Measurements from ENCODE around the gene PCSK2. TPM values are rescaled to one million over a fixed set of nuclear protein-coding genes. Genes with fewer than 3 reads are reported as not detected.

The PCSK2 gene
- total and polyA plus RNA-seq, 2 donors (not counting 3 experiments of a cell fraction or from before 2014, with no cell fraction given) = not detected

DNA sequence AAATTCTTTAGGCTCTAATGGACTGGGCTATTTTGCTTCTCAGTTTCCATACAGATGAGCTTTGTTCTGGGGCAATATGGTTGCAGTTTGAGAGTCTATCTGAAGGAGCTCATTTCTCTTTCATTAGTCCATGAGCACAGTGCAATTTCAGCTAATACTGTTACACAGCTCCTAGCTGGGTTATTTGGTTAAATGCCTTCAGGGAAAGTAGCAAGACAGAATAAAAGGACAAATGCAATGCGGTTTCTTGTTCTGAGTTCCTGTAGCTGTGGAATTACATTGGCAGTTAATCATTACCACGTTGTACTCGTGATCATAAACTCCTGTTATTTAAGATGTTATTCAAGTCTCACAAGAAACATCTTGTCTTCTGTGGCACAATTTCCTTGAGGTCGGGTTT, 176.6 kb downstream of the PCSK2 start:
- no peaks in the 10 kb centered on the region for H3K9me3 ChIP-seq (replicated peaks; ENCODE audit: control insufficient read depth, insufficient read depth, low read length)
- no peak overlapping the region for H2AFZ ChIP-seq (ENCODE audit: low read depth, low read length)
- FAIRE-seq (no peak), DNase-seq (ENCODE audit: low read depth, low spot score) (no peak)
- H3K79me2 ChIP-seq (ENCODE audit: control insufficient read depth, insufficient read depth, low read length) = no peaks in the 10 kb centered on the region
- no peak overlapping the region for H3K4me3 ChIP-seq (replicated peaks in 1 of 3; ENCODE audit: insufficient read depth in 1 of 3, low read depth in 1 of 3, low read length in 3 of 3)
- ChIA-PET CTCF (no interaction called here), POLR2A (no interaction called here)
- TF ChIP-seq POLR2A (IDR thresholded peaks at IDR 0.05; ENCODE audit: low read depth, low read length) (no peak), POLR2AphosphoS5 (IDR thresholded peaks at IDR 0.05; ENCODE audit: insufficient read depth, low read depth, low read length) (no peak), EZH2 (IDR thresholded peaks at IDR 0.05; ENCODE audit: borderline replicate concordance, low read depth, low read length, severe bottlenecking) (no peak), JUN (IDR thresholded peaks at IDR 0.05; ENCODE audit: borderline replicate concordance, insufficient read depth, insufficient read length, low read depth) (no peak), FOS (IDR thresholded peaks at IDR 0.05; ENCODE audit: borderline replicate concordance, insufficient read depth, low read length) (no peak), MYC (IDR thresholded peaks at IDR 0.05; ENCODE audit: low read depth, low read length) (no peak)
- TF ChIP-seq, protein P1, sequence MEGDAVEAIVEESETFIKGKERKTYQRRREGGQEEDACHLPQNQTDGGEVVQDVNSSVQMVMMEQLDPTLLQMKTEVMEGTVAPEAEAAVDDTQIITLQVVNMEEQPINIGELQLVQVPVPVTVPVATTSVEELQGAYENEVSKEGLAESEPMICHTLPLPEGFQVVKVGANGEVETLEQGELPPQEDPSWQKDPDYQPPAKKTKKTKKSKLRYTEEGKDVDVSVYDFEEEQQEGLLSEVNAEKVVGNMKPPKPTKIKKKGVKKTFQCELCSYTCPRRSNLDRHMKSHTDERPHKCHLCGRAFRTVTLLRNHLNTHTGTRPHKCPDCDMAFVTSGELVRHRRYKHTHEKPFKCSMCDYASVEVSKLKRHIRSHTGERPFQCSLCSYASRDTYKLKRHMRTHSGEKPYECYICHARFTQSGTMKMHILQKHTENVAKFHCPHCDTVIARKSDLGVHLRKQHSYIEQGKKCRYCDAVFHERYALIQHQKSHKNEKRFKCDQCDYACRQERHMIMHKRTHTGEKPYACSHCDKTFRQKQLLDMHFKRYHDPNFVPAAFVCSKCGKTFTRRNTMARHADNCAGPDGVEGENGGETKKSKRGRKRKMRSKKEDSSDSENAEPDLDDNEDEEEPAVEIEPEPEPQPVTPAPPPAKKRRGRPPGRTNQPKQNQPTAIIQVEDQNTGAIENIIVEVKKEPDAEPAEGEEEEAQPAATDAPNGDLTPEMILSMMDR (IDR thresholded peaks at IDR 0.05; ENCODE audit: extremely low read depth in 1 of 2, insufficient read depth in 1 of 2, low read depth in 1 of 2, low read length in 2 of 2) = no peak
- no TSS peak for BruUV-seq (replicated peaks)
- no peaks in the 10 kb centered on the region for H4K20me1 ChIP-seq (replicated peaks; ENCODE audit: control insufficient read depth, extremely low read depth, insufficient read depth, low read length)
- H3K9ac ChIP-seq (replicated peaks; ENCODE audit: extremely low read depth, insufficient read depth, low read length) = no peak overlapping the region
- H3K27me3 ChIP-seq (ENCODE audit: control insufficient read depth in 2 of 2, insufficient read depth in 2 of 2, low read length in 2 of 2) = no peaks in the 10 kb centered on the region
- intact Hi-C loops (cut with micrococcal nuclease) (no loop called here), dilution Hi-C loops (cut with MboI; ENCODE audit: extremely low pct_ligation_motif_present, low sequenced_read_pairs) (no loop called here)
- no peaks in the 10 kb centered on the region for H3K36me3 ChIP-seq (ENCODE audit: control insufficient read depth in 2 of 2, extremely low read depth in 1 of 2, insufficient read depth in 2 of 2, low read length in 2 of 2)
- H3K27ac ChIP-seq (ENCODE audit: insufficient read depth, low read depth, low read length) = no peak overlapping the region
- no peaks in the 10 kb centered on the region for H3K4me1 ChIP-seq (ENCODE audit: control insufficient read depth, extremely low read depth, insufficient read depth, low read length)
- no peak overlapping the region for H3K4me2 ChIP-seq (ENCODE audit: insufficient read depth, low read length)
- H3K9me1 ChIP-seq (replicated peaks; ENCODE audit: control insufficient read depth, extremely low read depth, insufficient read depth, low read length) = no peaks in the 10 kb centered on the region

Data from endothelial cell of umbilical vein (primary cell).